GM12878 (cell line): ENCODE data around the gene DUSP16. TPM values are rescaled to one million over a fixed set of nuclear protein-coding genes. Genes with fewer than 3 reads are reported as not detected.
A peak's percentile ranks its signal among the peaks of the same experiment; 100 is the strongest.

Experiments used
- ATAC-seq: fragments of 200-7000 bp; cut with Tn5 transposase; 3 replicates; pipeline ENCODE4 v1.9.1; 2020; ENCODE audit warnings: mild to moderate bottlenecking, moderate library complexity
- BruUV-seq: library from RNA; stranded (reverse); fragments of 400-500 nt; replicated peaks from 2 replicates; lab custom pipeline; 2021; lab: Mats Ljungman, UMichigan
- CTCF ChIA-PET: fragments of 300-600 bp; sonication (Branson Sonifier 250); formaldehyde crosslinking; extraction: SDS; loops from one replicate; lab custom pipeline; 2021; ENCODE audit warnings: inconsistent platforms; lab: Yijun Ruan, JAX
- POLR2A ChIA-PET: fragments of 350-600 bp; formaldehyde crosslinking; extraction: SDS; loops from one replicate; lab custom pipeline; 2021; ENCODE audit warnings: inconsistent platforms; lab: Charles Lee
- RAD21 ChIA-PET: fragments of 300-600 bp; sonication (Branson Sonifier 250); formaldehyde crosslinking; loops from one replicate; lab custom pipeline; 2023; ENCODE audit warnings: antibody characterized with exemption; ENCODE audit not compliant: unreplicated experiment; lab: Charles Lee
- SMC1A ChIA-PET: fragments of 300-600 bp; sonication (Branson Sonifier 250); formaldehyde crosslinking; loops from one replicate; lab custom pipeline; 2023; ENCODE audit not compliant: unreplicated experiment, uncharacterized antibody; lab: Charles Lee
- DNase-seq: peaks from one replicate; pipeline ENCODE4 v3.0.0-alpha.2; 2011; ENCODE audit warnings: low read depth, low spot score
- FAIRE-seq: peaks from 3 replicates; lab custom pipeline; 2011; peaks lifted over from hg19 to GRCh38; lab: Jason Lieb, UNC
- H2AFZ ChIP-seq: 2 replicates; pipeline ENCODE4 v1.6.0; 2011; ENCODE audit warnings: low read depth, low read length, control low read depth; ENCODE audit not compliant: control insufficient read depth
- H3K27ac ChIP-seq: 2 replicates; pipeline ENCODE4 v1.5.1; 2011; ENCODE audit warnings: control low read depth; ENCODE audit not compliant: control insufficient read depth, insufficient read depth
- H3K27me3 ChIP-seq, 2 experiments: replicated peaks in 1 of 2; 2 replicates each; pipeline versions ENCODE4 v1.6.0 to v1.6.1; 2011; ENCODE audit warnings: low read length in 1 of 2; ENCODE audit not compliant: control insufficient read depth in 2 of 2, insufficient read depth in 2 of 2
- H3K36me3 ChIP-seq, 2 experiments: 2 replicates each; pipeline ENCODE4 v1.5.1; 2011; ENCODE audit warnings: low read length in 1 of 2; ENCODE audit not compliant: control insufficient read depth in 2 of 2, insufficient read depth in 2 of 2
- H3K4me1 ChIP-seq: 2 replicates; pipeline ENCODE4 v1.6.1; 2011; ENCODE audit warnings: mild to moderate bottlenecking, low read length, moderate library complexity, mixed read lengths; ENCODE audit not compliant: control insufficient read depth, insufficient read depth
- H3K4me2 ChIP-seq: 2 replicates; pipeline ENCODE4 v1.6.0; 2011; ENCODE audit warnings: control low read depth; ENCODE audit not compliant: control insufficient read depth, insufficient read depth
- H3K4me3 ChIP-seq: fragments of 200-600 bp; sonication (generic); 2 replicates; pipeline ENCODE4 v1.5.1; 2016
- H3K79me2 ChIP-seq: 2 replicates; pipeline ENCODE4 v1.6.0; 2011; ENCODE audit warnings: low read length; ENCODE audit not compliant: control insufficient read depth, insufficient read depth
- H3K9ac ChIP-seq: 2 replicates; pipeline ENCODE4 v1.8.0; 2011; ENCODE audit warnings: low read length, control low read depth, mixed read lengths; ENCODE audit not compliant: control insufficient read depth, insufficient read depth
- H3K9me3 ChIP-seq: replicated peaks from 3 replicates; pipeline ENCODE4 v1.5.1; 2011; ENCODE audit warnings: mild to moderate bottlenecking, low read length; ENCODE audit not compliant: control insufficient read depth, insufficient read depth
- H4K20me1 ChIP-seq: 2 replicates; pipeline ENCODE4 v1.6.0; 2011; ENCODE audit not compliant: control insufficient read depth, insufficient read depth
- CBX3 ChIP-seq: fragments of 200-600 bp; sonication (generic); IDR thresholded peaks from 2 replicates; pipeline ENCODE4 v1.6.1; 2016; ENCODE audit warnings: low read depth, borderline replicate concordance
- EED ChIP-seq: sonication (generic); IDR thresholded peaks from 2 replicates; pipeline ENCODE4 v1.6.1; 2016; ENCODE audit warnings: antibody characterized with exemption, low read depth
- FOS ChIP-seq: IDR thresholded peaks from 3 replicates; pipeline ENCODE4 v1.6.1; 2011; ENCODE audit warnings: borderline replicate concordance; ENCODE audit not compliant: insufficient read length; ENCODE audit errors: extremely low read depth
- KDM1A ChIP-seq: fragments of 200-600 bp; sonication (generic); IDR thresholded peaks from 2 replicates; pipeline ENCODE4 v1.6.1; 2016; ENCODE audit warnings: borderline replicate concordance
- NFIC ChIP-seq: IDR thresholded peaks from 2 replicates; pipeline ENCODE4 v1.6.1; 2012; ENCODE audit warnings: low read depth, mild to moderate bottlenecking, inconsistent platforms, low read length, moderate library complexity
- NR2C2 ChIP-seq: IDR thresholded peaks from 2 replicates; pipeline ENCODE4 v1.6.1; 2011; ENCODE audit warnings: borderline replicate concordance, low read depth; ENCODE audit not compliant: control insufficient read depth, insufficient read length
- PRDM15 ChIP-seq: fragments of 450-650 bp; formaldehyde crosslinking; IDR thresholded peaks from 2 replicates; pipeline ENCODE4 v1.4.0; 2020; ENCODE audit warnings: mild to moderate bottlenecking, moderate library complexity
- ZNF622 ChIP-seq: fragments of 450-650 bp; IDR thresholded peaks from 2 replicates; pipeline ENCODE4 v1.6.1; 2017; ENCODE audit warnings: mild to moderate bottlenecking, inconsistent platforms
- WGBS: methylation state at CpG from one replicate; pipeline ENCODE4 v1.1.6; 2016; ENCODE audit warnings: low lambda C conversion rate; ENCODE audit not compliant: insufficient replicate concordance, insufficient coverage; ENCODE audit errors: missing lambda C conversion rate; 5-methylcytosine and 5-hydroxymethylcytosine counted together
- in situ Hi-C: fragments of 300-500 bp; cut with MboI; formaldehyde crosslinking; loops from 9 replicates; pipeline ENCODE4 v1.14.3; 2018; ENCODE audit warnings: mixed read lengths
- intact Hi-C: fragments of 100-400 bp; cut with micrococcal nuclease; formaldehyde crosslinking; loops from one replicate; pipeline ENCODE4 v1.14.2; 2022; ENCODE audit not compliant: unreplicated experiment
- polyA plus RNA-seq, 11 experiments: library from polyadenylated mRNA; depleted of rRNA in 4 of 11; unstranded in 6 of 11; stranded (reverse) in 5 of 11; fragments of >200 nt; fragmentation: Nextera tagmentation in 4 of 11; fragmentation: Illumina TruSeq in 1 of 11; extraction: Ambion mirVana in 4 of 11; extraction: Trizol in 1 of 11; gene quantifications; 1 replicate in 1 of 11; 2 replicates in 10 of 11; pipeline versions ENCODE4 v1.2.1 to v1.2.3, GENCODE V29; 2011 to 2016; ENCODE audit warnings: inconsistent platforms in 2 of 11, missing spikeins in 2 of 11, low read depth in 1 of 11
- total RNA-seq, 4 experiments: library from RNA; depleted of rRNA in 3 of 4; stranded (reverse); fragments of >200 nt in 3 of 4; fragmentation: Illumina TruSeq in 1 of 4; extraction: Trizol in 1 of 4; gene quantifications; 2 replicates each; pipeline versions ENCODE4 v1.2.1 to v1.2.3, GENCODE V29; 2013 to 2021
- TF ChIP-seq, protein P1 (sequence below): fragments of 450-650 bp; IDR thresholded peaks from 2 replicates; pipeline ENCODE4 v1.6.1; 2018; ENCODE audit warnings: mild to moderate bottlenecking, low read depth, moderate library complexity; ENCODE audit not compliant: partially characterized antibody

Gene DUSP16
- total and polyA plus RNA-seq, 10 of the 15 experiments (the other 5 are each of a cell fraction or from before 2014, with no cell fraction given), result 3.9 to 75.3 (median 26.8) TPM

DNA sequence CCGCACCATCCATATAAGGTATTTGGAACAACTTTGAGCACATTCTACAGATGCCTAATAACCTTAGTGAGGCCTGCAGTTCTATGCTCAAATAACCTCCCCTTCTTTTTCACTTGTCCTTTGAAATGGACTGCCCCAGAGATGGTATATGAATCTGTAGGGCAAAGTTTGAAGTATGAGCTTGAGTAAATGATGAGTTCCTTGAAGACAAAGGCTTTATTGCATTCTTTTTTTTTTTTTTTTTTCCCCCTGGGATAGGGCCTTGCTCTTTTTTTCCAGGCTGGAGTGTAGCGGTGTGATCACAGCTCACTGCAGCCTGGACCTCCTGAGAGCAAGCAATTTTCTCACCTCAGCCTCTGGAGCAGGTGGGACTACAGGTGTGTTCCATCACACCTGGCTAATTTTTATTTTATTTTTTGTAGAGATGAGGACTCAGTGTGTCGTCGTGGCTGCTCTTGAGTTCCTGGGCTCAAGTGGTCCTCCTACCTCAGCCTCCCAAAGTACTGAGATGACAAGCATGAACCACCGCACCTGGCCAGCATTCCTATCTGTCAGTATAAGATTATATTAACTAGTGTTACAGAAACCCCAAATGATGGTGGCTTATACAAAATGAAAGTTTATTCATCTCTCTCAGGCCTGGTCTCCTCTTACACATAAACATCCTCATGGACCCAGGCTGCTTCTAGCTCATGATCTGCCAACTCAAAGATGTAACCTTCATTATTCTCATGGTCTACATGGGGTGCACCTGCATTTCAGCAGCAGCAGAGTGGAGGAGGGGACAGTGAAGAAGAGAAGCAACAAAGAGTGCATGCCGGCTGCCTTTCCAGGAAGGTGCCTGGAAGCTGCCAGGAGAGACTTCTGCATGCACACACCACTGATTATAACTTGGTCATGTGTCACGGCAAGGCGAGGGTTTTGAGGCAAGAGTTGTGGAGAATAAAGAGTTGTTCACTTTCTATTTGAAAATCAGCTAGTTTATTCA lies 101.4 kb downstream of the DUSP16 start (continued):
- TF ChIP-seq ZNF622, result no peak
- TF ChIP-seq FOS, result no peak
- TF ChIP-seq KDM1A, result no peak

DNA sequence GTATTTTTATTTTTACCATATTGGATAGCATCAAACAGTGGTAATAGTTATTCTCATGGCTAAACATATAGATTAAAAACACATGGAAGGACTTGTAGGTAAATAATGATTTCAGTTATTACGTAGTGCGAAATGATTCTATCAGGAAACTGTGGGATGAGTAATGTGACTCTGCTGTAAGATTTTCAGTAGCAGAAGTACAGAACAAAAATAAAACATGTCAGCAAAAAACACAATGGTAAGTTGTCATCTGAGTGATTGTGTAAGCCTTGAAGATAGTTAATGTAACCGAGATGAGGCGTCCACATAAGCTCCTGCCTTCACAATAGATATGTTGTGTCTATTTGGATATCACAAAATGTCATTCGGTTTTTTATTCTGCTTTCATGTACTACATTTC lies 106.0 kb downstream of the DUSP16 start:
- H2AFZ ChIP-seq, result no peak overlapping the region
- RAD21 ChIA-PET, result interaction anchor here (0.8 to 1.4 kb wide), 5 partner anchors 9 to 34 kb away, joined by 3 to 4 read pairs (median 3); no protein-coding TSS in a partner anchor
- H3K79me2 ChIP-seq, result no peaks in the 10 kb centered on the region
- CTCF ChIA-PET, result interaction anchor here (1.0 to 1.4 kb wide), 4 partner anchors 17 to 50 kb away, joined by 3 read pairs; no protein-coding TSS in a partner anchor
- H3K4me3 ChIP-seq, result no peak overlapping the region
- BruUV-seq, result no TSS peak
- WGBS, result 75% methylated on average over 5 of the region's 5 CpGs
- in situ Hi-C loops, result no loop called here
- H3K9me3 ChIP-seq, result no peaks in the 10 kb centered on the region
- H3K27ac ChIP-seq, result no peak overlapping the region
- FAIRE-seq (no peak), DNase-seq (no peak), ATAC-seq (no peak)
- peaks cover 9% of the 10 kb centered on the region; the same call in 1 of the 2 replicates for H3K4me1 ChIP-seq
- intact Hi-C loops, result no loop called here
- SMC1A ChIA-PET, result interaction anchor here (0.7 to 4.0 kb wide), 9 partner anchors 9 to 214 kb away, joined by 3 to 17 read pairs (median 4); no protein-coding TSS in a partner anchor
- POLR2A ChIA-PET, result interaction anchor here (1.1 to 2.5 kb wide), 4 partner anchors 8 to 22 kb away, joined by 3 to 9 read pairs (median 4); no protein-coding TSS in a partner anchor
- no peaks in the 10 kb centered on the region for H4K20me1 ChIP-seq
- H3K9ac ChIP-seq, result no peak overlapping the region
- peak overlapping the region; percentile 30; the same call in 1 of the 2 replicates for H3K4me2 ChIP-seq
- no peaks in the 10 kb centered on the region for H3K27me3 ChIP-seq
- H3K36me3 ChIP-seq, result no peaks in the 10 kb centered on the region; a peak in 1 of 4 replicates
- TF ChIP-seq EED (no peak), NR2C2 (no peak), NFIC (no peak), CBX3 (no peak), PRDM15 (CRISPR knock-in tag) (no peak)
- TF ChIP-seq, protein P1, sequence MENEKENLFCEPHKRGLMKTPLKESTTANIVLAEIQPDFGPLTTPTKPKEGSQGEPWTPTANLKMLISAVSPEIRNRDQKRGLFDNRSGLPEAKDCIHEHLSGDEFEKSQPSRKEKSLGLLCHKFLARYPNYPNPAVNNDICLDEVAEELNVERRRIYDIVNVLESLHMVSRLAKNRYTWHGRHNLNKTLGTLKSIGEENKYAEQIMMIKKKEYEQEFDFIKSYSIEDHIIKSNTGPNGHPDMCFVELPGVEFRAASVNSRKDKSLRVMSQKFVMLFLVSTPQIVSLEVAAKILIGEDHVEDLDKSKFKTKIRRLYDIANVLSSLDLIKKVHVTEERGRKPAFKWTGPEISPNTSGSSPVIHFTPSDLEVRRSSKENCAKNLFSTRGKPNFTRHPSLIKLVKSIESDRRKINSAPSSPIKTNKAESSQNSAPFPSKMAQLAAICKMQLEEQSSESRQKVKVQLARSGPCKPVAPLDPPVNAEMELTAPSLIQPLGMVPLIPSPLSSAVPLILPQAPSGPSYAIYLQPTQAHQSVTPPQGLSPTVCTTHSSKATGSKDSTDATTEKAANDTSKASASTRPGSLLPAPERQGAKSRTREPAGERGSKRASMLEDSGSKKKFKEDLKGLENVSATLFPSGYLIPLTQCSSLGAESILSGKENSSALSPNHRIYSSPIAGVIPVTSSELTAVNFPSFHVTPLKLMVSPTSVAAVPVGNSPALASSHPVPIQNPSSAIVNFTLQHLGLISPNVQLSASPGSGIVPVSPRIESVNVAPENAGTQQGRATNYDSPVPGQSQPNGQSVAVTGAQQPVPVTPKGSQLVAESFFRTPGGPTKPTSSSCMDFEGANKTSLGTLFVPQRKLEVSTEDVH, result no peak
